Gastrocnemius medialis (tissue), 4 donors: Measurements from ENCODE around the gene SEC23B.

Experiments
- CTCF ChIP-seq, 5 experiments: fragments of 450-650 bp in 3 of 5; fragments of 200-600 bp in 2 of 5; sonication (generic) in 2 of 5; IDR thresholded peaks in 4 of 5; conservative IDR thresholded peaks in 1 of 5; 1 replicate in 4 of 5; 2 replicates in 1 of 5; pipeline ENCODE4 v1.5.1; 2016 to 2019; ENCODE audit warnings: antibody characterized with exemption in 5 of 5, mild to moderate bottlenecking in 3 of 5, moderate library complexity in 3 of 5
- POLR2A ChIP-seq, 2 donors: fragments of 450-650 bp; IDR thresholded peaks; one replicate each; pipeline ENCODE4 v1.6.1; 2017; ENCODE audit warnings: antibody characterized with exemption in 2 of 2, mild to moderate bottlenecking in 2 of 2, moderate library complexity in 2 of 2

DNA sequence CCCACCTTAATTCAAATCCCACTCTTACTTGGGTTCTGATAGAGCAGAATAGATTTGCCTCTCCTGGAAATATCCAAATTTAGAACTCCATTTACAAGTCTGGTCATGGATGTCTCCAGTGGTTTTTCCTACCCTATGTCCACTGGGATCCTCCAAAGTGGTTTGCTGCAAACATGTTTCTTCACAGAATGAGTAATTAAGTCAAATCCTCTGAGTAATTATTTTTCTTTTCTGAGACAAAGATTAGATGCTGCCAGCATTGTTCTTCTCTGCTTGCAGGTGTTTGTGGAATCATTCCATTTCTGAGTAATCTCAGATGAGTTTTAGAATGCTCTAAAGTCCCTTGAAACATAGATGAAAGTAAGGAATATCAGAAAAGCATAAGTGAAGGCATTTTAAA, 102.0 kb downstream of the SEC23B start:
- TF ChIP-seq CTCF (IDR thresholded peaks at IDR 0.05 in 4 of 5, conservative IDR thresholded peaks at IDR 0.05 in 1 of 5) (no peak), POLR2A (IDR thresholded peaks at IDR 0.05) (no peak)
